SH-SY5Y (cell line): ENCODE data around the gene CFAP107.
"Not testable (repeated sequence)": the region's sequence is repeated elsewhere in the genome, so short reads cannot be mapped to it uniquely, and the experiment has no call there.

Source experiments
- GATA2 ChIP-seq: IDR thresholded peaks from 2 replicates; pipeline ENCODE4 v1.6.1; 2011; ENCODE audit warnings: mild to moderate bottlenecking, low read depth, low read length
- GATA3 ChIP-seq: IDR thresholded peaks from 2 replicates; pipeline ENCODE4 v1.6.1; 2011; ENCODE audit warnings: low read depth, mild to moderate bottlenecking, low read length, moderate library complexity

Gene CFAP107

GRCh38 chr1:12769031-12769430 is 23.0 kb downstream of the CFAP107 start:
- TF ChIP-seq GATA3: no peak
- no peak for TF ChIP-seq GATA2

DNA sequence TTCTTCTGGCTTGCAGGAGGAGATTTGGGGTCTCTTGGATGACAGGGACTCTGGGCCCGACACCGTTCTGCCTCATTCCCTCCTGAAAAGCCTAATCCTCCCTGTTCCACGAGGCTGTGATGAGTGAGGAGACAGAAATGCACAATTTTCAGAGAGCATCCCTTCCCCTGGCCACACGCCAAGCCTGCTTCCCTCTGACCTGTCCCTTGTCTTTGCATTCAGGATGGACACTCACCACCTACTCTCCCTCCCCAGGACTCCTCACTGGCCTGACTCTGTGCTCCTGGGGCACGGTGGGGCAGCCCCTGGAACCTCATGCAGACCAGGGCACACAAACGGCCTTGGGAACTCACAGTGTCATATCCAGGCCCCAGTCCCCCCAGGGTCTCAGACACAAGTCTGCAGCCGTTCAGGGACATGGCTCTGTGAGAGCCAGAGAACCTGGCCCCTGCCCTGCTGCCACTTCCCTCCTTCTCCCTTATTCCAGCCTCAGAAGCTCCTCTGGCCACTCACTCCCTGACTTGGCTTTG is 24.0 kb downstream of the CFAP107 start:
- TF ChIP-seq GATA3 (no peak), GATA2 (no peak)

DNA sequence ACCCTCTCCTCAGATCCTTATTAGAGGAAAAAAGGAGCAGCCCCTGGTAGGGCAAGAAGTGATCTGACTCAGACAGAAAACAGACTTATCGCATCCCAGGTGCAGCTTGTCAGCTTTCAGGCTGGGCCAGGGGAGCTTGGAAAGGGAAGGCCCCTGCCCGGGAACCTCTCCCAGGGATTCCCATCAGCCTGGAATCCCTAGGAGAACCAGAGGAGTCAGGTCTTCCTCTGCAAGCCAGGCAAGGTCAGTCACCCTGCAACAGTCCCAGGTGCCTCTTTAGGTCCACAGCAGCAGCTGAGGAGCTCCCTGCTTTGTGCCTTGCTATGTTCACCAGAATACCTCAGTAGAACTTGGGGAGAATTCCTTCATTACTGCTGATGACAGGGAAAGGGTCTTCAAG is 24.6 kb downstream of the CFAP107 start:
- TF ChIP-seq GATA2: no peak
- no peak for TF ChIP-seq GATA3

- TF ChIP-seq GATA3: no peak
- TF ChIP-seq GATA2: no peak
These were observed 25.2 kb downstream of the CFAP107 start for GRCh38 chr1:12771186-12771585.

DNA sequence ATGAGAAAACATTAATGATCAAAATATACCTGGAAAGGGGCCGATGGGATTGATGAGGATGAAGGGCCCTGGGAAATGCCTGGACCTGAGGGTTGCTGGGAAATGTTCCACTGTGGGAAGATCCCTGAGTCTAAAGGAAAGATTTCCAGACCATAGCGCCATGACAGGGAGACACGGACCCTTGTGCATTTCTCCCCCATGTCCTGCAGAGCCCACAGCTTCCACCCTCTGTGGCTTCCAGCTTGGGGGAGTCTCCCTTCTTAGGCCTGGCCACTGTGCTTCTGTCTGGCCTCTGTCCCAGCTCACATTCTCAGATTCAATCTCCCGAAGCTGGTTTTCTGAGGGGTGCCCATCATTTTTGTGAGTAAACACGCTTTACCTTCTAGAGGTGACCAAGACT is 26.5 kb downstream of the CFAP107 start:
- TF ChIP-seq GATA2 (no peak), GATA3 (no peak)

- TF ChIP-seq GATA2: no peak
- TF ChIP-seq GATA3: no peak
These were observed 27.4 kb downstream of the CFAP107 start, which contains the start of gene PRAMEF12 for GRCh38 chr1:12773438-12773837. Gene PRAMEF12, plus strand, starts transcription at chr1:12773738. Its CDS starts 1,130 bp downstream, at chr1:12774868.

GRCh38 chr1:12774801-12775345 is 28.9 kb downstream of the CFAP107 start:
- TF ChIP-seq GATA3 (no peak), GATA2 (no peak)

DNA sequence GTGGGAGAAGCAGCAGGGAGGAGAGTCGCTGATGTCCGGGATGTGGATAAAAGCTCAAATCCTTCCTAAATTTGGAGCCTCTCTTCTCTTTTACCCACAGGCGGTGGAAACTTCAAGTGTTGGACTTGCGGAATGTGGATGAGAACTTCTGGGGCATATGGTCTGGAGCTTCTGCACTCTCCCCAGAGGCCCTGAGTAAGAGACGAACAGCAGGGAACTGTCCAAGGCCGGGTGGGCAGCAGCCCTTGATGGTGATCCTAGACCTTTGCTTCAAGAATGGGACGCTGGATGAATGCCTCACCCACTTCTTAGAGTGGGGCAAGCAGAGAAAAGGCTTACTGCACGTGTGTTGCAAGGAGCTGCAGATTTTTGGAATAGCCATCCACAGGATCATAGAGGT is 29.4 kb downstream of the CFAP107 start:
- TF ChIP-seq GATA2 (no peak), GATA3 (no peak)

GRCh38 chr1:12776801-12777557 is 31.0 kb downstream of the CFAP107 start:
- TF ChIP-seq GATA2: no peak
- TF ChIP-seq GATA3: no peak

- no peak for TF ChIP-seq GATA3
- TF ChIP-seq GATA2: no peak
These were observed 32.1 kb downstream of the CFAP107 start for GRCh38 chr1:12778061-12778460.

DNA sequence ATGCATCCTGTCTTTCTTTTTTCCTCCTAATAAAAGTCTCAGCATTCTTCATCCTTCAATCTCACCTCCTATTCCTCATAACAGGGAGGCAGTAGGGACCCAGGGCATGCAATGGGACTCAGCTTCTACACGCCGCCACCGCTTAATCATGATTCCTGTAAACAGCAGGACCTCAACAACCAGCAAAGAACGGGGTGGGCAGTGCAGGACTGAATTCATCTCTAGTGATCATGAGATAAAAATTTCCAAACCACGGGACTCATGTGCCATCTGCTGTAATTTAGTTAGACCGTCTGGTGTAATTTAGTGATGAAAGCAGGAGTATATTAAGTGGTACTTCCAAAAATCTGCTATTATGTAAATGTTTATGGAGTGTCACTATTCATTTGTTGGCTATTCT is 32.9 kb downstream of the CFAP107 start:
- TF ChIP-seq GATA3 (no peak), GATA2 (0 out of 2 replicates have a peak, but pooled peaks have one; percentile 23)

DNA sequence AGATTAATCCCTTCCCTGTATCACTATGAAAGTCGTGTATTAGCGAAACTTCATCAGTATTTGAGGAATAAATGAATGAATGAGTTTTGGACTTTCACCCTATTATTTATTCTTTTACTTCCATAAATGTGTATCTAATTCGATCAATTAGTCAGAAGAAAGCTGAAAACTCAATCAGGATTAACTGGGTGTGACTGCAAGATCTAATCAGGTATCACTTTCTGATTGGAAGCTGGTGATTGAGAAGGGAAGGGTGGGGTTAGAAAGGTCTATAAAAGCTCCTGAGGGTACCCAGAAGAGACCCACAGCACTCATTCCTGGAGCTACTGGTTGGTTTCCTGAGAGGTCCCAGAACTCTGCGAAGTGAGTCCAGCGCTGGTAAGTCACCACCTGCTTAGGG is 45.1 kb downstream of the CFAP107 start, which contains the start of gene PRAMEF1:
PRAMEF1 (plus strand) TSS at position 301 of the 400 bp plus-strand sequence. CDS start 1,831 bp downstream, outside the sequence.
- TF ChIP-seq GATA3, GATA2: not testable (repeated sequence)

- TF ChIP-seq GATA2 (no peak), GATA3 (no peak)
These were observed 52.9 kb downstream of the CFAP107 start for GRCh38 chr1:12798911-12799310.

- TF ChIP-seq GATA2 (no peak), GATA3 (no peak)
These were observed 53.7 kb downstream of the CFAP107 start for GRCh38 chr1:12799730-12800129.

- TF ChIP-seq GATA2 (no peak), GATA3 (no peak)
These were observed 63.9 kb downstream of the CFAP107 start for GRCh38 chr1:12809933-12810332.
